WTC11 (cell line): ENCODE data around the gene CTIF. TPM values are rescaled to one million over a fixed set of nuclear protein-coding genes. Genes with fewer than 3 reads are reported as not detected.

ENCODE experiments used
- ATAC-seq: fragments of 200-7000 bp; cut with Tn5 transposase; 2 replicates; pipeline ENCODE4 v1.10.0; 2021; ENCODE audit warnings: mild to moderate bottlenecking, moderate library complexity
- CTCF ChIA-PET: fragments of 300-600 bp; sonication (Branson Sonifier 250); formaldehyde crosslinking; loops from one replicate; lab custom pipeline; 2021; ENCODE audit warnings: antibody characterized with exemption; lab: Charles Lee
- POLR2A ChIA-PET: fragments of 350-600 bp; sonication (Branson Sonifier 250); formaldehyde crosslinking; loops from one replicate; lab custom pipeline; 2021; ENCODE audit warnings: antibody characterized with exemption; lab: Charles Lee
- DNase-seq: peaks from one replicate; pipeline ENCODE4 v3.0.0; 2021; ENCODE audit warnings: low spot score
- H3K27ac Mint-ChIP-seq: 2 replicates; pipeline ENCODE4 v1.8.0; 2021; ENCODE audit warnings: mixed read lengths
- H3K27me3 Mint-ChIP-seq: 2 replicates; pipeline ENCODE4 v1.8.0; 2021; ENCODE audit warnings: low read depth, mild to moderate bottlenecking, moderate library complexity, mixed read lengths
- H3K36me3 Mint-ChIP-seq: 2 replicates; pipeline ENCODE4 v1.8.0; 2021; ENCODE audit warnings: mixed read lengths
- H3K4me1 Mint-ChIP-seq: 2 replicates; pipeline ENCODE4 v1.8.0; 2022; ENCODE audit warnings: mixed read lengths
- H3K4me3 Mint-ChIP-seq: 2 replicates; pipeline ENCODE4 v1.8.0; 2021; ENCODE audit warnings: mild to moderate bottlenecking, moderate library complexity, mixed read lengths
- H3K9me3 Mint-ChIP-seq: 2 replicates; pipeline ENCODE4 v1.8.0; 2021; ENCODE audit warnings: mixed read lengths
- ATF1 ChIP-seq: sonication (generic); formaldehyde crosslinking; IDR thresholded peaks from 2 replicates; pipeline ENCODE4 v1.8.1; 2023; ENCODE audit warnings: mild to moderate bottlenecking, moderate library complexity, missing genetic modification reagents
- CTCF ChIP-seq: fragments of 200-600 bp; IDR thresholded peaks from 2 replicates; pipeline ENCODE4 v1.8.0; 2022; ENCODE audit warnings: antibody characterized with exemption
- ETV6 ChIP-seq: sonication (generic); formaldehyde crosslinking; IDR thresholded peaks from 2 replicates; pipeline ENCODE4 v1.8.1; 2022; ENCODE audit warnings: mild to moderate bottlenecking, missing genetic modification reagents
- FOXK1 ChIP-seq: sonication (generic); formaldehyde crosslinking; IDR thresholded peaks from 2 replicates; pipeline ENCODE4 v1.8.0; 2022; ENCODE audit warnings: mild to moderate bottlenecking, moderate library complexity, missing genetic modification reagents
- HMGA2 ChIP-seq: fragments of 250-450 bp; sonication (Bioruptor Pico); IDR thresholded peaks from 2 replicates; pipeline ENCODE4 v1.4.0; 2021; ENCODE audit warnings: mild to moderate bottlenecking, moderate library complexity
- KAT7 ChIP-seq: sonication (generic); formaldehyde crosslinking; IDR thresholded peaks from 2 replicates; pipeline ENCODE4 v1.8.1; 2023; ENCODE audit warnings: missing genetic modification reagents, mild to moderate bottlenecking, borderline replicate concordance
- NR2C2 ChIP-seq: sonication (generic); formaldehyde crosslinking; IDR thresholded peaks from 2 replicates; pipeline ENCODE4 v1.8.0; 2022; ENCODE audit warnings: mild to moderate bottlenecking, missing genetic modification reagents
- NR3C1 ChIP-seq: sonication (generic); formaldehyde crosslinking; conservative IDR thresholded peaks from 2 replicates; pipeline ENCODE4 v1.8.1; 2023; ENCODE audit warnings: low read depth, mild to moderate bottlenecking, missing genetic modification reagents
- RELA ChIP-seq: sonication (generic); formaldehyde crosslinking; IDR thresholded peaks from 2 replicates; pipeline ENCODE4 v1.8.1; 2022; ENCODE audit warnings: missing genetic modification reagents, mild to moderate bottlenecking, borderline replicate concordance
- RORB ChIP-seq: fragments of 250-450 bp; sonication (Bioruptor Pico); IDR thresholded peaks from 2 replicates; pipeline ENCODE4 v1.9.0; 2021; ENCODE audit warnings: mild to moderate bottlenecking
- SMAD3 ChIP-seq: sonication (generic); formaldehyde crosslinking; IDR thresholded peaks from 2 replicates; pipeline ENCODE4 v1.8.0; 2022; ENCODE audit warnings: missing genetic modification reagents, mild to moderate bottlenecking, borderline replicate concordance
- SP1 ChIP-seq: sonication (generic); formaldehyde crosslinking; conservative IDR thresholded peaks from 2 replicates; pipeline ENCODE4 v1.8.1; 2022; ENCODE audit warnings: missing genetic modification reagents
- TCF7 ChIP-seq: sonication (generic); formaldehyde crosslinking; IDR thresholded peaks from 2 replicates; pipeline ENCODE4 v1.8.0; 2022; ENCODE audit warnings: mild to moderate bottlenecking, low read depth, missing genetic modification reagents, moderate library complexity
- TEAD1 ChIP-seq: sonication (generic); formaldehyde crosslinking; IDR thresholded peaks from 2 replicates; pipeline ENCODE4 v1.8.0; 2022; ENCODE audit warnings: mild to moderate bottlenecking, missing genetic modification reagents
- ZNF138 ChIP-seq: sonication (generic); formaldehyde crosslinking; conservative IDR thresholded peaks from 2 replicates; pipeline ENCODE4 v1.8.1; 2022; ENCODE audit warnings: mild to moderate bottlenecking, moderate library complexity, missing genetic modification reagents
- ZNF219 ChIP-seq: sonication (generic); formaldehyde crosslinking; IDR thresholded peaks from 2 replicates; pipeline ENCODE4 v1.8.0; 2023; ENCODE audit warnings: missing genetic modification reagents, mild to moderate bottlenecking, borderline replicate concordance
- ZNF317 ChIP-seq: sonication (generic); formaldehyde crosslinking; IDR thresholded peaks from 2 replicates; pipeline ENCODE4 v1.8.1; 2023; ENCODE audit warnings: low read depth, mild to moderate bottlenecking, moderate library complexity, missing genetic modification reagents, borderline replicate concordance
- ZNF423 ChIP-seq: fragments of 250-450 bp; sonication (Bioruptor Pico); IDR thresholded peaks from 2 replicates; pipeline ENCODE4 v2.1.2; 2022; ENCODE audit warnings: mild to moderate bottlenecking, moderate library complexity
- total RNA-seq: library from RNA; stranded (reverse); gene quantifications from 3 replicates; pipeline ENCODE4 v1.2.3, GENCODE V29; 2021
- TF ChIP-seq, protein P1 (sequence below): sonication (generic); formaldehyde crosslinking; IDR thresholded peaks from 2 replicates; pipeline ENCODE4 v1.8.0; 2022; ENCODE audit warnings: mild to moderate bottlenecking, missing genetic modification reagents
- TF ChIP-seq, protein P2 (sequence below): sonication (generic); formaldehyde crosslinking; conservative IDR thresholded peaks from 2 replicates; pipeline ENCODE4 v1.8.1; 2023; ENCODE audit warnings: mild to moderate bottlenecking, low read depth, missing genetic modification reagents, moderate library complexity
- TF ChIP-seq, protein P3 (sequence below): fragments of 250-450 bp; sonication (Bioruptor Pico); IDR thresholded peaks from 2 replicates; pipeline ENCODE4 v1.9.0; 2021; ENCODE audit warnings: mild to moderate bottlenecking
- TF ChIP-seq, protein P4 (sequence below): sonication (generic); formaldehyde crosslinking; IDR thresholded peaks from 2 replicates; pipeline ENCODE4 v1.8.1; 2022; ENCODE audit warnings: mild to moderate bottlenecking, moderate library complexity, missing genetic modification reagents

Gene CTIF
- total RNA-seq, 1 experiment from 2014 or later, result 28.5 TPM

- TF ChIP-seq ATF1 (CRISPR knock-in tag), result no peak
- TF ChIP-seq ZNF317 (CRISPR knock-in tag), result no peak
- no peak for TF ChIP-seq SMAD3 (CRISPR knock-in tag)
- TF ChIP-seq FOXK1, result no peak
- TF ChIP-seq NR2C2 (CRISPR knock-in tag), result no peak
- TF ChIP-seq ZNF138, result no peak
- no peak for TF ChIP-seq KAT7 (CRISPR knock-in tag)
- no peak for TF ChIP-seq TEAD1 (CRISPR knock-in tag)
- TF ChIP-seq, protein P1, sequence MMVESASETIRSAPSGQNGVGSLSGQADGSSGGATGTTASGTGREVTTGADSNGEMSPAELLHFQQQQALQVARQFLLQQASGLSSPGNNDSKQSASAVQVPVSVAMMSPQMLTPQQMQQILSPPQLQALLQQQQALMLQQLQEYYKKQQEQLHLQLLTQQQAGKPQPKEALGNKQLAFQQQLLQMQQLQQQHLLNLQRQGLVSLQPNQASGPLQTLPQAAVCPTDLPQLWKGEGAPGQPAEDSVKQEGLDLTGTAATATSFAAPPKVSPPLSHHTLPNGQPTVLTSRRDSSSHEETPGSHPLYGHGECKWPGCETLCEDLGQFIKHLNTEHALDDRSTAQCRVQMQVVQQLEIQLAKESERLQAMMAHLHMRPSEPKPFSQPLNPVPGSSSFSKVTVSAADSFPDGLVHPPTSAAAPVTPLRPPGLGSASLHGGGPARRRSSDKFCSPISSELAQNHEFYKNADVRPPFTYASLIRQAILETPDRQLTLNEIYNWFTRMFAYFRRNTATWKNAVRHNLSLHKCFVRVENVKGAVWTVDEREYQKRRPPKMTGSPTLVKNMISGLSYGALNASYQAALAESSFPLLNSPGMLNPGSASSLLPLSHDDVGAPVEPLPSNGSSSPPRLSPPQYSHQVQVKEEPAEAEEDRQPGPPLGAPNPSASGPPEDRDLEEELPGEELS, result no peak
- no peak for TF ChIP-seq CTCF
- ChIA-PET POLR2A (no interaction called here), CTCF (no interaction called here)
- no peak overlapping the region for H3K27ac Mint-ChIP-seq
- peaks cover 5% of the 10 kb centered on the region; the same call in 1 of the 2 replicates for H3K9me3 Mint-ChIP-seq
- no peak for DNase-seq
- peaks cover 27% of the 10 kb centered on the region for H3K4me1 Mint-ChIP-seq
- no peak for ATAC-seq
- H3K4me3 Mint-ChIP-seq, result no peak overlapping the region
- no peaks in the 10 kb centered on the region for H3K36me3 Mint-ChIP-seq
- H3K27me3 Mint-ChIP-seq, result peaks cover 4% of the 10 kb centered on the region; the same call in 1 of the 2 replicates
These were observed 347.1 kb downstream of the CTIF start for GRCh38 chr18:48885924-48886400.

- no peak for TF ChIP-seq ZNF219 (CRISPR knock-in tag)
- no peak for TF ChIP-seq NR3C1 (CRISPR knock-in tag)
- no peak for TF ChIP-seq TEAD1 (CRISPR knock-in tag)
- no peak for TF ChIP-seq ZNF423 (CRISPR knock-in tag)
- TF ChIP-seq HMGA2, result no peak
- TF ChIP-seq TCF7 (CRISPR knock-in tag), result no peak
- no peak for TF ChIP-seq ETV6 (CRISPR knock-in tag)
- no peak for TF ChIP-seq RELA
- TF ChIP-seq, protein P2, sequence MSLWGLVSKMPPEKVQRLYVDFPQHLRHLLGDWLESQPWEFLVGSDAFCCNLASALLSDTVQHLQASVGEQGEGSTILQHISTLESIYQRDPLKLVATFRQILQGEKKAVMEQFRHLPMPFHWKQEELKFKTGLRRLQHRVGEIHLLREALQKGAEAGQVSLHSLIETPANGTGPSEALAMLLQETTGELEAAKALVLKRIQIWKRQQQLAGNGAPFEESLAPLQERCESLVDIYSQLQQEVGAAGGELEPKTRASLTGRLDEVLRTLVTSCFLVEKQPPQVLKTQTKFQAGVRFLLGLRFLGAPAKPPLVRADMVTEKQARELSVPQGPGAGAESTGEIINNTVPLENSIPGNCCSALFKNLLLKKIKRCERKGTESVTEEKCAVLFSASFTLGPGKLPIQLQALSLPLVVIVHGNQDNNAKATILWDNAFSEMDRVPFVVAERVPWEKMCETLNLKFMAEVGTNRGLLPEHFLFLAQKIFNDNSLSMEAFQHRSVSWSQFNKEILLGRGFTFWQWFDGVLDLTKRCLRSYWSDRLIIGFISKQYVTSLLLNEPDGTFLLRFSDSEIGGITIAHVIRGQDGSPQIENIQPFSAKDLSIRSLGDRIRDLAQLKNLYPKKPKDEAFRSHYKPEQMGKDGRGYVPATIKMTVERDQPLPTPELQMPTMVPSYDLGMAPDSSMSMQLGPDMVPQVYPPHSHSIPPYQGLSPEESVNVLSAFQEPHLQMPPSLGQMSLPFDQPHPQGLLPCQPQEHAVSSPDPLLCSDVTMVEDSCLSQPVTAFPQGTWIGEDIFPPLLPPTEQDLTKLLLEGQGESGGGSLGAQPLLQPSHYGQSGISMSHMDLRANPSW (CRISPR knock-in tag), result no peak
- TF ChIP-seq CTCF, result no peak
- TF ChIP-seq, protein P3, sequence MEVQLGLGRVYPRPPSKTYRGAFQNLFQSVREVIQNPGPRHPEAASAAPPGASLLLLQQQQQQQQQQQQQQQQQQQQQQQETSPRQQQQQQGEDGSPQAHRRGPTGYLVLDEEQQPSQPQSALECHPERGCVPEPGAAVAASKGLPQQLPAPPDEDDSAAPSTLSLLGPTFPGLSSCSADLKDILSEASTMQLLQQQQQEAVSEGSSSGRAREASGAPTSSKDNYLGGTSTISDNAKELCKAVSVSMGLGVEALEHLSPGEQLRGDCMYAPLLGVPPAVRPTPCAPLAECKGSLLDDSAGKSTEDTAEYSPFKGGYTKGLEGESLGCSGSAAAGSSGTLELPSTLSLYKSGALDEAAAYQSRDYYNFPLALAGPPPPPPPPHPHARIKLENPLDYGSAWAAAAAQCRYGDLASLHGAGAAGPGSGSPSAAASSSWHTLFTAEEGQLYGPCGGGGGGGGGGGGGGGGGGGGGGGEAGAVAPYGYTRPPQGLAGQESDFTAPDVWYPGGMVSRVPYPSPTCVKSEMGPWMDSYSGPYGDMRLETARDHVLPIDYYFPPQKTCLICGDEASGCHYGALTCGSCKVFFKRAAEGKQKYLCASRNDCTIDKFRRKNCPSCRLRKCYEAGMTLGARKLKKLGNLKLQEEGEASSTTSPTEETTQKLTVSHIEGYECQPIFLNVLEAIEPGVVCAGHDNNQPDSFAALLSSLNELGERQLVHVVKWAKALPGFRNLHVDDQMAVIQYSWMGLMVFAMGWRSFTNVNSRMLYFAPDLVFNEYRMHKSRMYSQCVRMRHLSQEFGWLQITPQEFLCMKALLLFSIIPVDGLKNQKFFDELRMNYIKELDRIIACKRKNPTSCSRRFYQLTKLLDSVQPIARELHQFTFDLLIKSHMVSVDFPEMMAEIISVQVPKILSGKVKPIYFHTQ (CRISPR knock-in tag), result no peak
- TF ChIP-seq RORB (CRISPR knock-in tag), result no peak
- no peak for TF ChIP-seq SP1 (CRISPR knock-in tag)
- TF ChIP-seq, protein P4, sequence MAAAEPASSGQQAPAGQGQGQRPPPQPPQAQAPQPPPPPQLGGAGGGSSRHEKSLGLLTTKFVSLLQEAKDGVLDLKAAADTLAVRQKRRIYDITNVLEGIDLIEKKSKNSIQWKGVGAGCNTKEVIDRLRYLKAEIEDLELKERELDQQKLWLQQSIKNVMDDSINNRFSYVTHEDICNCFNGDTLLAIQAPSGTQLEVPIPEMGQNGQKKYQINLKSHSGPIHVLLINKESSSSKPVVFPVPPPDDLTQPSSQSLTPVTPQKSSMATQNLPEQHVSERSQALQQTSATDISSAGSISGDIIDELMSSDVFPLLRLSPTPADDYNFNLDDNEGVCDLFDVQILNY, result no peak
- TF ChIP-seq SMAD3 (CRISPR knock-in tag), result no peak
- TF ChIP-seq, all 79 proteins: peak for 0
- Mint-ChIP-seq H3K27me3 (peaks cover 4% of the 10 kb centered on the region; the same call in 1 of the 2 replicates), H3K36me3 (no peaks in the 10 kb centered on the region), H3K4me3 (no peak overlapping the region), H3K27ac (no peak overlapping the region), H3K9me3 (no peaks in the 10 kb centered on the region), H3K4me1 (peaks cover 28% of the 10 kb centered on the region)
- POLR2A ChIA-PET, result no interaction called here
- ATAC-seq (no peak), DNase-seq (no peak)
- CTCF ChIA-PET, result no interaction called here
These were observed 347.9 kb downstream of the CTIF start for GRCh38 chr18:48886520-48887293.
